PC-3 (cell line): ENCODE measurements around the gene CACNA1B. TPM values are rescaled to one million over a fixed set of nuclear protein-coding genes. Genes with fewer than 3 reads are reported as not detected.

ENCODE experiments used
- ATAC-seq: fragments of 200-7000 bp; cut with Tn5 transposase; 2 replicates; pipeline ENCODE4 v1.9.1; 2020; ENCODE audit warnings: mild to moderate bottlenecking, moderate library complexity
- BruUV-seq: library from RNA; stranded (reverse); fragments of 400-500 nt; replicated peaks from 2 replicates; lab custom pipeline; 2021; lab: Mats Ljungman, UMichigan
- CTCF ChIA-PET: fragments of 300-600 bp; sonication (Branson Sonifier 250); formaldehyde crosslinking; loops from one replicate; lab custom pipeline; 2022; ENCODE audit warnings: antibody characterized with exemption; lab: Charles Lee
- POLR2A ChIA-PET: fragments of 300-600 bp; sonication (Branson Sonifier 250); formaldehyde crosslinking; loops from one replicate; lab custom pipeline; 2022; ENCODE audit warnings: antibody characterized with exemption; ENCODE audit not compliant: unreplicated experiment; lab: Charles Lee
- DNase-seq: peaks from one replicate; pipeline ENCODE4 v3.0.0-alpha.2; 2015
- H2AFZ ChIP-seq: fragments of 300-600 bp; sonication (generic); 2 replicates; pipeline ENCODE4 v1.6.0; 2016; ENCODE audit warnings: antibody characterized with exemption, low read length
- H3F3A ChIP-seq: fragments of 300-600 bp; sonication (generic); one replicate; pipeline ENCODE4 v1.6.0; 2017; ENCODE audit warnings: antibody characterized with exemption, low read length, control low read depth, mild to moderate bottlenecking; ENCODE audit not compliant: unreplicated experiment
- H3K27ac ChIP-seq: fragments of 300-600 bp; sonication (generic); 2 replicates; pipeline ENCODE4 v1.5.1; 2016; ENCODE audit warnings: mild to moderate bottlenecking, low read length
- H3K27me3 ChIP-seq: fragments of 300-600 bp; sonication (generic); 2 replicates; pipeline ENCODE4 v1.6.1; 2016; ENCODE audit warnings: low read length, mixed read lengths
- H3K36me3 ChIP-seq: fragments of 300-600 bp; sonication (generic); 2 replicates; pipeline ENCODE4 v1.6.1; 2016; ENCODE audit warnings: low read depth, mixed run types, low read length, mixed read lengths
- H3K4me1 ChIP-seq: fragments of 300-600 bp; sonication (generic); 2 replicates; pipeline ENCODE4 v1.5.1; 2016; ENCODE audit warnings: low read length; ENCODE audit not compliant: insufficient read depth
- H3K4me2 ChIP-seq: fragments of 300-600 bp; sonication (generic); 2 replicates; pipeline ENCODE4 v1.6.0; 2016; ENCODE audit warnings: low read length
- H3K4me3 ChIP-seq: fragments of 300-600 bp; sonication (generic); 2 replicates; pipeline ENCODE4 v1.5.1; 2016; ENCODE audit warnings: mild to moderate bottlenecking, low read length, mixed read lengths
- H3K79me2 ChIP-seq: fragments of 300-600 bp; sonication (generic); 2 replicates; pipeline ENCODE4 v1.6.1; 2017; ENCODE audit warnings: low read length, mixed read lengths
- H3K9ac ChIP-seq: fragments of 300-600 bp; sonication (generic); 2 replicates; pipeline ENCODE4 v1.6.0; 2016; ENCODE audit warnings: mild to moderate bottlenecking, low read length
- H3K9me2 ChIP-seq: fragments of 300-600 bp; sonication (generic); replicated peaks from 2 replicates; pipeline ENCODE4 v1.6.1; 2016; ENCODE audit warnings: mixed run types, low read length, mixed read lengths
- H3K9me3 ChIP-seq: fragments of 300-600 bp; sonication (generic); 2 replicates; pipeline ENCODE4 v1.6.1; 2016; ENCODE audit warnings: low read length, mixed read lengths
- H4K20me1 ChIP-seq: fragments of 300-600 bp; sonication (generic); 2 replicates; pipeline ENCODE4 v1.6.1; 2016; ENCODE audit warnings: low read length, mixed read lengths
- EZH2 ChIP-seq: fragments of 300-600 bp; sonication (generic); IDR thresholded peaks from one replicate; pipeline ENCODE4 v1.6.1; 2017; ENCODE audit warnings: antibody characterized with exemption, mild to moderate bottlenecking, low read length; ENCODE audit not compliant: unreplicated experiment
- EZH2phosphoT487 ChIP-seq: fragments of 300-600 bp; sonication (generic); IDR thresholded peaks from 2 replicates; pipeline ENCODE4 v1.6.1; 2018; ENCODE audit warnings: mild to moderate bottlenecking, antibody characterized with exemption, low read length, borderline replicate concordance
- intact Hi-C: fragments of 100-400 bp; cut with micrococcal nuclease; formaldehyde crosslinking; loops from 2 replicates; pipeline ENCODE4 v1.9.0; 2023
- total RNA-seq: library from RNA; depleted of rRNA; stranded (reverse); fragments of >200 nt; gene quantifications from 2 replicates; pipeline ENCODE4 v1.2.3, GENCODE V29; 2014
- TF ChIP-seq, protein P1 (sequence below): fragments of 300-600 bp; sonication (generic); conservative IDR thresholded peaks from 2 replicates; pipeline ENCODE4 v1.5.1; 2017; ENCODE audit warnings: antibody characterized with exemption, low read depth, mild to moderate bottlenecking, low read length

The CACNA1B gene
- total RNA-seq, 1 experiment from 2014 or later, result not detected

DNA sequence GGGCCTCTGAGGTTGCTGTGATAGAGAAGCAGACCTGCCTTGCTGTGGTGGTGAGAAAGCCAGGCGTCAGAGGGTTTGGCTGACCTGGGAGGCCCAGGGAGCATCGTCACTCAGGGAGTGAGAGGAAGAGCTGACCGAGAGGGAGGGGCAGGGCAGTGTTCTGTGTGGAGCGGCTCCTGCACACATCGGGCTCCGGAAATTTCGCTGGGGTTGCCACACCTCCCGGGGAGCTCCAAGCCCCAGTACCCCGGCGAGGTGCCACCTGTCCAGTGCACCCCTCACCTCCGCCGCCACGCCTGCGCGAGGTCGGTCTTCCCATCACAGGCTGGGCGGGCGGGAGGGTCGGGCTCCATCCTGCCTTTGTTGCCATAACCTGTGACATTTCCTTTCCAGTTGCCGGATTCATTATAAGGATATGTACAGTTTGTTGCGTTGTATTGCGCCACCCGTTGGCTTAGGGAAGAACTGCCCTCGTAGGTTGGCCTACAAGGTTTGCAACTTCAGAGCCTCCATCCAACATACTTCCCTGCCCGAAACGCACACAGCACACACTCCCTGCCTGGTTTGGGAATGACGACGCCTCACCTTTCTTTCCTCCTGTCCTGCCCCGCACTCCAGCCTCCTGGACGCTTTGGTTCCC is 223.2 kb downstream of the CACNA1B start:
- H3K9ac ChIP-seq, result no peak overlapping the region
- no peak overlapping the region for H3K4me3 ChIP-seq
- H3F3A ChIP-seq, result no peaks in the 10 kb centered on the region
- TF ChIP-seq, protein P1, sequence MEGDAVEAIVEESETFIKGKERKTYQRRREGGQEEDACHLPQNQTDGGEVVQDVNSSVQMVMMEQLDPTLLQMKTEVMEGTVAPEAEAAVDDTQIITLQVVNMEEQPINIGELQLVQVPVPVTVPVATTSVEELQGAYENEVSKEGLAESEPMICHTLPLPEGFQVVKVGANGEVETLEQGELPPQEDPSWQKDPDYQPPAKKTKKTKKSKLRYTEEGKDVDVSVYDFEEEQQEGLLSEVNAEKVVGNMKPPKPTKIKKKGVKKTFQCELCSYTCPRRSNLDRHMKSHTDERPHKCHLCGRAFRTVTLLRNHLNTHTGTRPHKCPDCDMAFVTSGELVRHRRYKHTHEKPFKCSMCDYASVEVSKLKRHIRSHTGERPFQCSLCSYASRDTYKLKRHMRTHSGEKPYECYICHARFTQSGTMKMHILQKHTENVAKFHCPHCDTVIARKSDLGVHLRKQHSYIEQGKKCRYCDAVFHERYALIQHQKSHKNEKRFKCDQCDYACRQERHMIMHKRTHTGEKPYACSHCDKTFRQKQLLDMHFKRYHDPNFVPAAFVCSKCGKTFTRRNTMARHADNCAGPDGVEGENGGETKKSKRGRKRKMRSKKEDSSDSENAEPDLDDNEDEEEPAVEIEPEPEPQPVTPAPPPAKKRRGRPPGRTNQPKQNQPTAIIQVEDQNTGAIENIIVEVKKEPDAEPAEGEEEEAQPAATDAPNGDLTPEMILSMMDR, result no peak
- no peak overlapping the region for H2AFZ ChIP-seq
- H3K27ac ChIP-seq, result no peak overlapping the region
- no peaks in the 10 kb centered on the region for H3K36me3 ChIP-seq
- no peaks in the 10 kb centered on the region for H3K4me1 ChIP-seq
- H3K79me2 ChIP-seq, result no peaks in the 10 kb centered on the region
- H3K4me2 ChIP-seq, result no peak overlapping the region
- H3K9me2 ChIP-seq, result no peaks in the 10 kb centered on the region
- DNase-seq (no peak), ATAC-seq (no peak)
- ChIA-PET CTCF (no interaction called here), POLR2A (no interaction called here)
- H4K20me1 ChIP-seq, result no peaks in the 10 kb centered on the region
- intact Hi-C loops, result no loop called here
- no peaks in the 10 kb centered on the region for H3K9me3 ChIP-seq
- 0 out of 2 replicates have a peak, but pooled peaks cover 5% of the 10 kb centered on the region for H3K27me3 ChIP-seq
- no TSS peak for BruUV-seq

DNA sequence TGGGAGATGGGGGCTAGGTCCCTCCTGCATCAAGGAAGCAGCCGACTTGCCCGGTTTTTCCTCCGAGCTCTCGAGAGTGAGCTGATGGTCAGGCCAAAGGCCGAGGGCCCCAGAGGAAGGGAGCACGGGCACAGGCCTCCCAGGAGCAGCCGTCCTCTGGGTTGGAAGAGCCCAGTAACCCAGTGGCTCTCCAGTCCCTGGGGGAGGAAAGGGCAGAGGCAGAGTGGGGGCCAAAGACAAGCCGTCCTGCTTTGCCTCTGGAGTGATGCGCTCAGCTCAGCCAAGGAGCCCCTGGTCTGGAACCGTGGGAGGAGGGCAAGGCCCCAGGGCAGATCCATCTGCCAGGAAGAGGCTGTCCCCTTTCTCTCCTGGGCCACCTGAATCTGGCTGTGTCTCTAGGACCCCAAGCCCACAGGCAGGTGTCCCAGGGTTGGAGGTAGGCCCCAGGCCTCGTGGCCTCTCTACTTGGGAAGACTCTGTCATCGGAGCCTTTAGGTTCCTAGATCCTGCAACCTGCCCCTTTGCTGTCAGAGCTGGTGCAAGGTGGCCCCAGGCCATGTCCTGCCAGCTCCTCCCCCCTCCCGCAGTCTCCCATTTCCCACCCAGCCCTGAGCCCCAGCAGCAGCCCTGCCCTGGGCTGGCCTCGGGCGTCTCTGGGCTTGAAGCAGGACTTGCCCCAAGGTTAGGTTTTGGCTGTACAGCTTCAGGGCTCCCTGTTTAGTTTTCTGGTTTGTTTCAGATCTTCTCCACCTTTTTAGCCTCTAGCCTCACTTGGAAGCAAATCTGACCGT is 224.1 kb downstream of the CACNA1B start:
- no peak overlapping the region for H3K4me3 ChIP-seq
- no peaks in the 10 kb centered on the region for H3K36me3 ChIP-seq
- BruUV-seq, result no TSS peak
- no peaks in the 10 kb centered on the region for H3K4me1 ChIP-seq
- no peaks in the 10 kb centered on the region for H3K9me3 ChIP-seq
- TF ChIP-seq EZH2phosphoT487, result no peak
- TF ChIP-seq, protein P1, result no peak
- no peak for TF ChIP-seq EZH2
- POLR2A ChIA-PET, result no interaction called here
- DNase-seq (no peak), ATAC-seq (no peak)
- no peaks in the 10 kb centered on the region for H4K20me1 ChIP-seq
- no peaks in the 10 kb centered on the region for H3K79me2 ChIP-seq
- H3K4me2 ChIP-seq, result no peak overlapping the region
- intact Hi-C loops, result no loop called here
- H3K9me2 ChIP-seq, result no peaks in the 10 kb centered on the region
- CTCF ChIA-PET, result no interaction called here
- no peak overlapping the region for H3K27ac ChIP-seq
- 0 out of 2 replicates have a peak, but pooled peaks cover 5% of the 10 kb centered on the region for H3K27me3 ChIP-seq
- no peak overlapping the region for H2AFZ ChIP-seq
- no peaks in the 10 kb centered on the region for H3F3A ChIP-seq
- no peak overlapping the region for H3K9ac ChIP-seq
